ENCODE results near the gene NOS1AP.
A peak's percentile ranks its signal among the peaks of the same experiment; 100 is the strongest.

NOS1AP gene

GRCh38 chr1:162400790-162401355 lies 331.4 kb downstream of the NOS1AP start:
- no peak for TF ChIP-seq CTCF (conservative IDR thresholded peaks at IDR 0.05; ENCODE audit: low read depth, low read length)
- no peak overlapping the region for H3K4me3 ChIP-seq (ENCODE audit: low read depth, low read length)
- DNase-seq (ENCODE audit: low read depth), result no peak

- peak; percentile 75 for DNase-seq (ENCODE audit: low read depth)
- no peak for TF ChIP-seq CTCF (conservative IDR thresholded peaks at IDR 0.05; ENCODE audit: low read depth, low read length)
- no peak overlapping the region for H3K4me3 ChIP-seq (ENCODE audit: low read depth, low read length)
These were observed 335.2 kb downstream of the NOS1AP start for GRCh38 chr1:162404550-162405160.

- peak; percentile 69 for DNase-seq (ENCODE audit: low read depth)
- no peak overlapping the region for H3K4me3 ChIP-seq (ENCODE audit: low read depth, low read length)
- no peak for TF ChIP-seq CTCF (conservative IDR thresholded peaks at IDR 0.05; ENCODE audit: low read depth, low read length)
These were observed 336.3 kb downstream of the NOS1AP start for GRCh38 chr1:162405800-162406199.

- H3K4me3 ChIP-seq (ENCODE audit: low read depth, low read length), result no peak overlapping the region
- no peak for TF ChIP-seq CTCF (conservative IDR thresholded peaks at IDR 0.05; ENCODE audit: low read depth, low read length)
- peak; percentile 73 for DNase-seq (ENCODE audit: low read depth)
These were observed 337.3 kb downstream of the NOS1AP start for GRCh38 chr1:162406811-162407210.

GRCh38 chr1:162407539-162407938 lies 338.0 kb downstream of the NOS1AP start:
- no peak overlapping the region for H3K4me3 ChIP-seq (ENCODE audit: low read depth, low read length)
- no peak for TF ChIP-seq CTCF (conservative IDR thresholded peaks at IDR 0.05; ENCODE audit: low read depth, low read length)

GRCh38 chr1:162412002-162412401 lies 342.5 kb downstream of the NOS1AP start, which contains the start of gene SH2D1B:
SH2D1B (minus strand) TSS chr1:162412136; CDS start chr1:162412016, 120 bp downstream.
- TF ChIP-seq CTCF (conservative IDR thresholded peaks at IDR 0.05; ENCODE audit: low read depth, low read length), result no peak
- peak; percentile 83 for DNase-seq (ENCODE audit: low read depth)

More at GRCh38 chr1:162407539-162407938, 338.0 kb downstream of the NOS1AP start:
- no peak for DNase-seq (ENCODE audit: low read depth)

GRCh38 chr1:162416215-162416614 lies 346.7 kb downstream of the NOS1AP start:
- TF ChIP-seq CTCF (conservative IDR thresholded peaks at IDR 0.05; ENCODE audit: low read depth, low read length), result no peak
- H3K4me3 ChIP-seq (ENCODE audit: low read depth, low read length), result no peak overlapping the region
- no peak for DNase-seq (ENCODE audit: low read depth)

More at GRCh38 chr1:162412002-162412401, 342.5 kb downstream of the NOS1AP start, which contains the start of gene SH2D1B:
- no peak within 1 kb of the TSS for H3K4me3 ChIP-seq (ENCODE audit: low read depth, low read length)

Data from choroid plexus epithelial cell (primary cell).